Measurements from ENCODE around the gene MYBPH. TPM values are rescaled to one million over a fixed set of nuclear protein-coding genes. Genes with fewer than 3 reads are reported as not detected.
A peak's percentile ranks its signal among the peaks of the same experiment; 100 is the strongest.

The MYBPH gene
- total RNA-seq, result not detected in 3 replicates

- no peak within 1 kb of the TSS for H3K4me3 Mint-ChIP-seq
- no peak for DNase-seq (ENCODE audit: low spot score in 2 of 2, unreplicated experiment in 2 of 2)
- H3K27ac Mint-ChIP-seq, result no peak within 1 kb of the TSS
- H3K9me3 Mint-ChIP-seq, result no peaks in the 10 kb centered on the region
- TF ChIP-seq, protein P1, sequence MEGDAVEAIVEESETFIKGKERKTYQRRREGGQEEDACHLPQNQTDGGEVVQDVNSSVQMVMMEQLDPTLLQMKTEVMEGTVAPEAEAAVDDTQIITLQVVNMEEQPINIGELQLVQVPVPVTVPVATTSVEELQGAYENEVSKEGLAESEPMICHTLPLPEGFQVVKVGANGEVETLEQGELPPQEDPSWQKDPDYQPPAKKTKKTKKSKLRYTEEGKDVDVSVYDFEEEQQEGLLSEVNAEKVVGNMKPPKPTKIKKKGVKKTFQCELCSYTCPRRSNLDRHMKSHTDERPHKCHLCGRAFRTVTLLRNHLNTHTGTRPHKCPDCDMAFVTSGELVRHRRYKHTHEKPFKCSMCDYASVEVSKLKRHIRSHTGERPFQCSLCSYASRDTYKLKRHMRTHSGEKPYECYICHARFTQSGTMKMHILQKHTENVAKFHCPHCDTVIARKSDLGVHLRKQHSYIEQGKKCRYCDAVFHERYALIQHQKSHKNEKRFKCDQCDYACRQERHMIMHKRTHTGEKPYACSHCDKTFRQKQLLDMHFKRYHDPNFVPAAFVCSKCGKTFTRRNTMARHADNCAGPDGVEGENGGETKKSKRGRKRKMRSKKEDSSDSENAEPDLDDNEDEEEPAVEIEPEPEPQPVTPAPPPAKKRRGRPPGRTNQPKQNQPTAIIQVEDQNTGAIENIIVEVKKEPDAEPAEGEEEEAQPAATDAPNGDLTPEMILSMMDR (IDR thresholded peaks at IDR 0.05; ENCODE audit: unreplicated experiment), result no peak
- H3K36me3 Mint-ChIP-seq, result no peaks in the 10 kb centered on the region
- peaks cover 11% of the 10 kb centered on the region for H3K4me1 Mint-ChIP-seq
- H3K27me3 Mint-ChIP-seq (ENCODE audit: low read depth), result peaks cover 1% of the 10 kb centered on the region
Measured at GRCh38 chr1:203175237-203175826, at the start of gene MYBPH. Gene MYBPH, minus strand, starts transcription at chr1:203175826. Its CDS starts 71 bp downstream, at chr1:203175755.

- H3K27me3 Mint-ChIP-seq (ENCODE audit: low read depth), result peaks cover 68% of the 10 kb centered on the region
- TF ChIP-seq, protein P1 (IDR thresholded peaks at IDR 0.05; ENCODE audit: unreplicated experiment), result no peak
- no peaks in the 10 kb centered on the region for H3K4me1 Mint-ChIP-seq
- no peak overlapping the region for H3K4me3 Mint-ChIP-seq
- no peak for DNase-seq (ENCODE audit: low spot score in 2 of 2, unreplicated experiment in 2 of 2)
- no peak overlapping the region for H3K27ac Mint-ChIP-seq
- no peaks in the 10 kb centered on the region for H3K36me3 Mint-ChIP-seq
- H3K9me3 Mint-ChIP-seq, result no peaks in the 10 kb centered on the region
Measured at GRCh38 chr1:203225071-203225470, 49.4 kb upstream of the MYBPH start.

GRCh38 chr1:203223012-203223775, 47.6 kb upstream of the MYBPH start:
- no peak overlapping the region for H3K4me3 Mint-ChIP-seq
- H3K36me3 Mint-ChIP-seq, result no peaks in the 10 kb centered on the region
- peak in 1 of 2 experiments; percentile 31 for DNase-seq (ENCODE audit: low spot score in 2 of 2, unreplicated experiment in 2 of 2)
- no peaks in the 10 kb centered on the region for H3K4me1 Mint-ChIP-seq
- no peaks in the 10 kb centered on the region for H3K9me3 Mint-ChIP-seq
- peaks cover 69% of the 10 kb centered on the region for H3K27me3 Mint-ChIP-seq (ENCODE audit: low read depth)
- TF ChIP-seq, protein P1 (IDR thresholded peaks at IDR 0.05; ENCODE audit: unreplicated experiment), result no peak
- no peak overlapping the region for H3K27ac Mint-ChIP-seq

DNA sequence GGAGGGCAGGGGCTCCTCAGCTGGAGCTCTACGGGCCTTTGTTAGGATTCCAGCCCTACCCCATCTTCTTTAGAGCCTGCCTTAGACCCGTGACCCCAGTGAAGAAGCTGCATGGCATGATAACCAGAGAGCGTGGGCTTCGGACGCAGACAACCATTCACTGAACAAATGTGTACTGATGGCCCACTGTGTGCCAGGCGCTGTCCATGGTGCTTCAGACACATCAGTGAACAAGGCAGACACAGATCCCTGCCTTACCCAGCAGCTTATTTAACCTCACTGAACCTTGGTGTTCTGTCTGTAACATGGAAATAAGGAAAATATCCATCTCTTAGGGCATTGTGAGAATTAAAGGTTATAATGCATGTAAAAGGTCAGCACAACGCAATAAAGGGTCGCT, 44.3 kb upstream of the MYBPH start:
- Mint-ChIP-seq H3K36me3 (no peaks in the 10 kb centered on the region), H3K4me1 (no peaks in the 10 kb centered on the region), H3K9me3 (no peaks in the 10 kb centered on the region), H3K27ac (no peak overlapping the region), H3K4me3 (no peak overlapping the region), H3K27me3 (ENCODE audit: low read depth) (peaks cover 56% of the 10 kb centered on the region)
- TF ChIP-seq, protein P1 (IDR thresholded peaks at IDR 0.05; ENCODE audit: unreplicated experiment), result no peak
- DNase-seq (ENCODE audit: low spot score in 2 of 2, unreplicated experiment in 2 of 2), result peak in 1 of 2 experiments; percentile 36

DNA sequence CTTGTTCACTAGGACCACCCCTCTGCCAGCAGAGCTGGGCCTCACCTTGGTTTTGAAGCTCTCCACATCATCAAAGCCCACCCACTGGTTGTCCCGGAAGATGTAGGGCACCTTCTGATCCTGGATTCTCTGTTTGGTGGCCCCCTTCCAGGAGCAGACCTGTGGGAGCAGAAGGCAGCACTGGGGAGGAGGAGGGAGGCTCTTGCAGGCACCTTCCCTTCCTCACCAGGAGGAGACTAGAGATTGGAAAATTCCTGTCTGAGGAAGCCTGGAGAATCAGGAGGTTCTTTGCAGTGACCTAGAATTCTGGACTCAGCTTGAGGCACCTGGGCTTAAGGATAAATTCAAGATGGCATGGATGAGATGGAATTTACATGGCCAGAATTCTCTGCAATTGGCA, 43.5 kb upstream of the MYBPH start:
- peak in 1 of 2 experiments; percentile 20 for DNase-seq (ENCODE audit: low spot score in 2 of 2, unreplicated experiment in 2 of 2)
- TF ChIP-seq, protein P1 (IDR thresholded peaks at IDR 0.05; ENCODE audit: unreplicated experiment), result no peak
- Mint-ChIP-seq H3K9me3 (no peaks in the 10 kb centered on the region), H3K4me3 (no peak overlapping the region), H3K4me1 (no peaks in the 10 kb centered on the region), H3K27me3 (ENCODE audit: low read depth) (peaks cover 52% of the 10 kb centered on the region), H3K36me3 (no peaks in the 10 kb centered on the region), H3K27ac (no peak overlapping the region)

Measured in mesothelial cell of epicardium (in vitro differentiated cells).